HepG2 (cell line): ENCODE measurements around the gene TPSAB1. TPM values are rescaled to one million over a fixed set of nuclear protein-coding genes. Genes with fewer than 3 reads are reported as not detected.
"Not testable (repeated sequence)": the region's sequence is repeated elsewhere in the genome, so short reads cannot be mapped to it uniquely, and the experiment has no call there.

ENCODE experiments used
- EP300 ChIP-seq, 3 experiments: sonication (generic) in 1 of 3; formaldehyde crosslinking in 1 of 3; IDR thresholded peaks; 2 replicates each; pipeline versions ENCODE4 v1.5.1 to v1.6.1; 2011 to 2020; ENCODE audit warnings: low read depth in 2 of 3, low read length in 2 of 3, borderline replicate concordance in 1 of 3, improper control_type of control experiment in 1 of 3, mild to moderate bottlenecking in 1 of 3, missing genetic modification reagents in 1 of 3, moderate library complexity in 1 of 3
- GATAD1 ChIP-seq: IDR thresholded peaks from 2 replicates; pipeline ENCODE4 v1.6.1; 2016; ENCODE audit warnings: missing genetic modification reagents, missing compliant biosample characterization
- GATAD2A ChIP-seq: IDR thresholded peaks from 2 replicates; pipeline ENCODE4 v1.6.1; 2016
- GTF2F1 ChIP-seq: fragments of 150-350 bp; IDR thresholded peaks from 2 replicates; pipeline ENCODE4 v1.6.1; 2014; ENCODE audit warnings: low read length
- LCORL ChIP-seq, 2 experiments: fragments of 450-650 bp in 1 of 2; sonication (generic) in 1 of 2; formaldehyde crosslinking in 1 of 2; IDR thresholded peaks; 2 replicates each; pipeline versions ENCODE4 v1.5.0 to v1.6.1; 2017 to 2020; ENCODE audit warnings: antibody characterized with exemption in 1 of 2, missing genetic modification reagents in 1 of 2
- NFIC ChIP-seq: IDR thresholded peaks from 2 replicates; pipeline ENCODE4 v1.6.1; 2012; ENCODE audit warnings: mild to moderate bottlenecking, low read length, inconsistent platforms
- NR2C2 ChIP-seq: sonication (generic); formaldehyde crosslinking; IDR thresholded peaks from 2 replicates; pipeline ENCODE4 v1.4.0; 2020; ENCODE audit warnings: missing genetic modification reagents, mild to moderate bottlenecking, moderate library complexity, borderline replicate concordance
- PHF21A ChIP-seq: sonication (generic); formaldehyde crosslinking; IDR thresholded peaks from 2 replicates; pipeline ENCODE4 v1.5.0; 2020; ENCODE audit warnings: mild to moderate bottlenecking, missing genetic modification reagents
- RXRA ChIP-seq: sonication (generic); formaldehyde crosslinking; IDR thresholded peaks from 2 replicates; pipeline ENCODE4 v1.5.1; 2020; ENCODE audit warnings: missing genetic modification reagents
- TEAD3 ChIP-seq: optimal IDR thresholded peaks from 2 replicates; pipeline ENCODE3; 2016; ENCODE audit warnings: borderline replicate concordance
- ZBTB7A ChIP-seq: sonication (generic); formaldehyde crosslinking; IDR thresholded peaks from 2 replicates; pipeline ENCODE4 v1.8.0; 2022; ENCODE audit warnings: mild to moderate bottlenecking, missing genetic modification reagents
- ZBTB7B ChIP-seq: sonication (generic); formaldehyde crosslinking; IDR thresholded peaks from 2 replicates; pipeline ENCODE4 v1.4.0; 2020; ENCODE audit warnings: missing genetic modification reagents
- ZNF160 ChIP-seq: sonication (generic); formaldehyde crosslinking; IDR thresholded peaks from 2 replicates; pipeline ENCODE4 v1.8.0; 2022; ENCODE audit warnings: mild to moderate bottlenecking, inconsistent platforms, missing genetic modification reagents
- ZNF768 ChIP-seq: sonication (generic); formaldehyde crosslinking; IDR thresholded peaks from 2 replicates; pipeline ENCODE4 v1.4.0; 2020; ENCODE audit warnings: missing genetic modification reagents
- ZSCAN21 ChIP-seq: sonication (generic); formaldehyde crosslinking; IDR thresholded peaks from 2 replicates; pipeline ENCODE4 v1.8.0; 2022; ENCODE audit warnings: mild to moderate bottlenecking, missing genetic modification reagents, moderate library complexity, borderline replicate concordance
- polyA plus RNA-seq, 8 experiments: library from polyadenylated mRNA; depleted of rRNA in 3 of 8; stranded (reverse) in 7 of 8; unstranded in 1 of 8; fragments of >200 nt; fragmentation: Illumina TruSeq in 4 of 8; extraction: Trizol in 4 of 8; gene quantifications; 2 replicates each; pipeline versions ENCODE4 v1.2.1 to v1.2.3, GENCODE V29; 2011 to 2016; ENCODE audit warnings: low read depth in 4 of 8, missing spikeins in 1 of 8, mixed read lengths in 1 of 8; ENCODE audit not compliant: insufficient read depth in 1 of 8
- total RNA-seq, 5 experiments: library from RNA; depleted of rRNA; stranded (reverse); fragments of >200 nt; fragmentation: Illumina TruSeq; extraction: Trizol; gene quantifications; 2 replicates each; pipeline ENCODE4 v1.2.3, GENCODE V29; 2016; ENCODE audit warnings: low read depth in 1 of 5
- TF ChIP-seq, protein P1 (sequence below): sonication (generic); formaldehyde crosslinking; IDR thresholded peaks from 2 replicates; pipeline ENCODE4 v1.9.0; 2022; ENCODE audit warnings: low read depth, missing genetic modification reagents
- TF ChIP-seq, protein P2 (sequence below): sonication (generic); formaldehyde crosslinking; conservative IDR thresholded peaks from 2 replicates; pipeline ENCODE4 v1.8.1; 2023; ENCODE audit warnings: missing genetic modification reagents
- TF ChIP-seq, protein P3 (sequence below): IDR thresholded peaks from 2 replicates; pipeline ENCODE4 v1.4.0; 2020; ENCODE audit warnings: mild to moderate bottlenecking, missing genetic modification reagents
- TF ChIP-seq, protein P4 (sequence below): sonication (generic); formaldehyde crosslinking; IDR thresholded peaks from 2 replicates; pipeline ENCODE4 v1.4.0; 2020; ENCODE audit warnings: missing genetic modification reagents

The TPSAB1 gene
- total and polyA plus RNA-seq, 2 of the 13 experiments (the other 11 are each of a cell fraction or from before 2014, with no cell fraction given): 0.12 TPM; not detected in 1

DNA sequence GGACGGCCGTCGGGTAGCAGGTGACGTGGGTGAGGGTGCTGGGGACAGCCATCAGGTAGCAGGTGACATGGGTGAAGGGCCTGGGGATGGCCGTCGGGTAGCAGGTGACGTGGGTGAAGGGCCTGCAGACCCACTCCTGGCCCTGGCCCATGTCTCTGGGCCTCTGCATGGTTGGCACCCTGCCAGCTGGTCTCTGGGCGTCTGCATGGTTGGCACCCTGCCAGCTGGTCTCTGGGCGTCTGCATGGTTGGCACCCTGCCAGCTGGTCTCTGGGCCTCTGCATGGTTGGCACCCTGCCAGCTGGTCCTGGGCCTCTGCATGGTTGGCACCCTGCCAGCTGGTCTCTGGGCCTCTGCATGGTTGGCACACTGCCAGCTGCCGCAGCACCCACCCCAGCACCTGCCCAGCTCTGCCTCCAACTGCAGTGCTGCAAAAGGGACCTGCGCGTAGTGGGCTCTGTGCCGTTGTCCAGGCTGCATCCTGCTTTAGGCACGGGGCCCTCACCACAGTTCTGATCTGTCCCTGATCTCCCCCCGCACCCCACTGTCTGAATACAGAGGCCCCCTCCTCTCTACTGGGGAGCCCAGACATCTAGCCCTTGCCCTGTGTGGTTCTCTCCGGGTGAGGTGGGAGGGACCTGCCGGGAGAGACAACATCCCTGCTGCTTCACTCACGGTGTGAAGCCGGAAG, 31.4 kb downstream of the TPSAB1 start (continued):
- TF ChIP-seq, protein P1, sequence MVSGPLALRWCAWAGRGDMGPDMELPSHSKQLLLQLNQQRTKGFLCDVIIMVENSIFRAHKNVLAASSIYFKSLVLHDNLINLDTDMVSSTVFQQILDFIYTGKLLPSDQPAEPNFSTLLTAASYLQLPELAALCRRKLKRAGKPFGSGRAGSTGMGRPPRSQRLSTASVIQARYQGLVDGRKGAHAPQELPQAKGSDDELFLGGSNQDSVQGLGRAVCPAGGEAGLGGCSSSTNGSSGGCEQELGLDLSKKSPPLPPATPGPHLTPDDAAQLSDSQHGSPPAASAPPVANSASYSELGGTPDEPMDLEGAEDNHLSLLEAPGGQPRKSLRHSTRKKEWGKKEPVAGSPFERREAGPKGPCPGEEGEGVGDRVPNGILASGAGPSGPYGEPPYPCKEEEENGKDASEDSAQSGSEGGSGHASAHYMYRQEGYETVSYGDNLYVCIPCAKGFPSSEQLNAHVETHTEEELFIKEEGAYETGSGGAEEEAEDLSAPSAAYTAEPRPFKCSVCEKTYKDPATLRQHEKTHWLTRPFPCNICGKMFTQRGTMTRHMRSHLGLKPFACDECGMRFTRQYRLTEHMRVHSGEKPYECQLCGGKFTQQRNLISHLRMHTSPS: peak; percentile 87
- TF ChIP-seq GATAD1 (CRISPR knock-in tag) (peak; percentile 19; the same call in 1 of the 2 replicates), NFIC (peak; percentile 93), PHF21A (CRISPR knock-in tag) (peak; percentile 35; the same call in 1 of the 2 replicates), NR2C2 (CRISPR knock-in tag) (0 out of 2 replicates have a peak, but pooled peaks have one; percentile 20), TEAD3 (CRISPR knock-in tag) (peak; percentile 19), ZBTB7B (CRISPR knock-in tag) (0 out of 2 replicates have a peak, but pooled peaks have one; percentile 56), EP300 (IDR thresholded peaks at IDR 0.05; ENCODE audit: low read depth in 2 of 2, low read length in 2 of 2) (peak in 1 of 2 experiments; percentile 49; a peak in 1 of 4 replicates), ZBTB7A (CRISPR knock-in tag) (peak; percentile 51; the same call in 1 of the 2 replicates), LCORL (IDR thresholded peaks at IDR 0.05) (peak; percentile 98), ZNF160 (CRISPR knock-in tag) (0 out of 2 replicates have a peak, but pooled peaks have one; percentile 27), ZNF768 (CRISPR knock-in tag) (peak; percentile 12; the same call in 1 of the 2 replicates), ZSCAN21 (CRISPR knock-in tag) (0 out of 2 replicates have a peak, but pooled peaks have one; percentile 46), RXRA (CRISPR knock-in tag) (peak; percentile 12; the same call in 1 of the 2 replicates), GATAD2A (CRISPR knock-in tag) (peak; percentile 58), GTF2F1 (peak; percentile 85)
- TF ChIP-seq, protein P2, sequence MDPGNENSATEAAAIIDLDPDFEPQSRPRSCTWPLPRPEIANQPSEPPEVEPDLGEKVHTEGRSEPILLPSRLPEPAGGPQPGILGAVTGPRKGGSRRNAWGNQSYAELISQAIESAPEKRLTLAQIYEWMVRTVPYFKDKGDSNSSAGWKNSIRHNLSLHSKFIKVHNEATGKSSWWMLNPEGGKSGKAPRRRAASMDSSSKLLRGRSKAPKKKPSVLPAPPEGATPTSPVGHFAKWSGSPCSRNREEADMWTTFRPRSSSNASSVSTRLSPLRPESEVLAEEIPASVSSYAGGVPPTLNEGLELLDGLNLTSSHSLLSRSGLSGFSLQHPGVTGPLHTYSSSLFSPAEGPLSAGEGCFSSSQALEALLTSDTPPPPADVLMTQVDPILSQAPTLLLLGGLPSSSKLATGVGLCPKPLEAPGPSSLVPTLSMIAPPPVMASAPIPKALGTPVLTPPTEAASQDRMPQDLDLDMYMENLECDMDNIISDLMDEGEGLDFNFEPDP (CRISPR knock-in tag): 0 out of 2 replicates have a peak, but pooled peaks have one; percentile 55
- not testable (repeated sequence) for TF ChIP-seq EP300 (CRISPR knock-in tag; IDR thresholded peaks at IDR 0.05; ENCODE audit: borderline replicate concordance); LCORL (CRISPR knock-in tag; IDR thresholded peaks at IDR 0.05)
- TF ChIP-seq, protein P3, sequence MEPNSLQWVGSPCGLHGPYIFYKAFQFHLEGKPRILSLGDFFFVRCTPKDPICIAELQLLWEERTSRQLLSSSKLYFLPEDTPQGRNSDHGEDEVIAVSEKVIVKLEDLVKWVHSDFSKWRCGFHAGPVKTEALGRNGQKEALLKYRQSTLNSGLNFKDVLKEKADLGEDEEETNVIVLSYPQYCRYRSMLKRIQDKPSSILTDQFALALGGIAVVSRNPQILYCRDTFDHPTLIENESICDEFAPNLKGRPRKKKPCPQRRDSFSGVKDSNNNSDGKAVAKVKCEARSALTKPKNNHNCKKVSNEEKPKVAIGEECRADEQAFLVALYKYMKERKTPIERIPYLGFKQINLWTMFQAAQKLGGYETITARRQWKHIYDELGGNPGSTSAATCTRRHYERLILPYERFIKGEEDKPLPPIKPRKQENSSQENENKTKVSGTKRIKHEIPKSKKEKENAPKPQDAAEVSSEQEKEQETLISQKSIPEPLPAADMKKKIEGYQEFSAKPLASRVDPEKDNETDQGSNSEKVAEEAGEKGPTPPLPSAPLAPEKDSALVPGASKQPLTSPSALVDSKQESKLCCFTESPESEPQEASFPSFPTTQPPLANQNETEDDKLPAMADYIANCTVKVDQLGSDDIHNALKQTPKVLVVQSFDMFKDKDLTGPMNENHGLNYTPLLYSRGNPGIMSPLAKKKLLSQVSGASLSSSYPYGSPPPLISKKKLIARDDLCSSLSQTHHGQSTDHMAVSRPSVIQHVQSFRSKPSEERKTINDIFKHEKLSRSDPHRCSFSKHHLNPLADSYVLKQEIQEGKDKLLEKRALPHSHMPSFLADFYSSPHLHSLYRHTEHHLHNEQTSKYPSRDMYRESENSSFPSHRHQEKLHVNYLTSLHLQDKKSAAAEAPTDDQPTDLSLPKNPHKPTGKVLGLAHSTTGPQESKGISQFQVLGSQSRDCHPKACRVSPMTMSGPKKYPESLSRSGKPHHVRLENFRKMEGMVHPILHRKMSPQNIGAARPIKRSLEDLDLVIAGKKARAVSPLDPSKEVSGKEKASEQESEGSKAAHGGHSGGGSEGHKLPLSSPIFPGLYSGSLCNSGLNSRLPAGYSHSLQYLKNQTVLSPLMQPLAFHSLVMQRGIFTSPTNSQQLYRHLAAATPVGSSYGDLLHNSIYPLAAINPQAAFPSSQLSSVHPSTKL (CRISPR knock-in tag): 0 out of 2 replicates have a peak, but pooled peaks have one; percentile 18
- TF ChIP-seq, protein P4, sequence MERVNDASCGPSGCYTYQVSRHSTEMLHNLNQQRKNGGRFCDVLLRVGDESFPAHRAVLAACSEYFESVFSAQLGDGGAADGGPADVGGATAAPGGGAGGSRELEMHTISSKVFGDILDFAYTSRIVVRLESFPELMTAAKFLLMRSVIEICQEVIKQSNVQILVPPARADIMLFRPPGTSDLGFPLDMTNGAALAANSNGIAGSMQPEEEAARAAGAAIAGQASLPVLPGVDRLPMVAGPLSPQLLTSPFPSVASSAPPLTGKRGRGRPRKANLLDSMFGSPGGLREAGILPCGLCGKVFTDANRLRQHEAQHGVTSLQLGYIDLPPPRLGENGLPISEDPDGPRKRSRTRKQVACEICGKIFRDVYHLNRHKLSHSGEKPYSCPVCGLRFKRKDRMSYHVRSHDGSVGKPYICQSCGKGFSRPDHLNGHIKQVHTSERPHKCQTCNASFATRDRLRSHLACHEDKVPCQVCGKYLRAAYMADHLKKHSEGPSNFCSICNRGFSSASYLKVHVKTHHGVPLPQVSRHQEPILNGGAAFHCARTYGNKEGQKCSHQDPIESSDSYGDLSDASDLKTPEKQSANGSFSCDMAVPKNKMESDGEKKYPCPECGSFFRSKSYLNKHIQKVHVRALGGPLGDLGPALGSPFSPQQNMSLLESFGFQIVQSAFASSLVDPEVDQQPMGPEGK (CRISPR knock-in tag): 0 out of 2 replicates have a peak, but pooled peaks have one; percentile 52
